Aorta (tissue), 5 donors: ENCODE data around the gene PSMG1. TPM values are rescaled to one million over a fixed set of nuclear protein-coding genes. Genes with fewer than 3 reads are reported as not detected.
"Not testable (repeated sequence)": the region's sequence is repeated elsewhere in the genome, so short reads cannot be mapped to it uniquely, and the experiment has no call there.

Experiments
- ATAC-seq: fragments of 200-7000 bp; cut with Tn5 transposase; one replicate; pipeline ENCODE4 v1.9.1; 2022; ENCODE audit warnings: moderate library complexity; ENCODE audit not compliant: low FRiP score
- DNase-seq, 2 donors: peaks; one replicate each; pipeline ENCODE4 v3.0.0-alpha.2; 2020
- H3K27ac ChIP-seq, 2 donors: one replicate each; pipeline ENCODE4 v1.5.1; 2013; ENCODE audit warnings: low read length in 2 of 2, mild to moderate bottlenecking in 2 of 2, moderate library complexity in 2 of 2, control low read depth in 1 of 2, inconsistent platforms in 1 of 2, low read depth in 1 of 2
- H3K27me3 ChIP-seq, 2 donors: one replicate each; pipeline ENCODE4 v1.6.1; 2013; ENCODE audit warnings: control low read depth in 1 of 2, low read length in 1 of 2, mild to moderate bottlenecking in 1 of 2, moderate library complexity in 1 of 2; ENCODE audit not compliant: insufficient read depth in 2 of 2, control insufficient read depth in 1 of 2
- H3K36me3 ChIP-seq, 2 donors: one replicate each; pipeline ENCODE4 v1.6.1; 2013; ENCODE audit warnings: control low read depth in 1 of 2, low read length in 1 of 2, mild to moderate bottlenecking in 1 of 2; ENCODE audit not compliant: insufficient read depth in 2 of 2, control insufficient read depth in 1 of 2
- H3K4me1 ChIP-seq, 2 donors: one replicate each; pipeline ENCODE4 v1.6.1; 2013; ENCODE audit warnings: low read length in 2 of 2, control low read depth in 1 of 2, mild to moderate bottlenecking in 1 of 2, moderate library complexity in 1 of 2; ENCODE audit not compliant: insufficient read depth in 2 of 2, control insufficient read depth in 1 of 2
- H3K4me3 ChIP-seq, 2 donors: one replicate each; pipeline ENCODE4 v1.5.1; 2013; ENCODE audit warnings: low read length in 2 of 2, control low read depth in 1 of 2, mild to moderate bottlenecking in 1 of 2
- H3K9me3 ChIP-seq: one replicate; pipeline ENCODE4 v1.6.1; 2013; ENCODE audit warnings: mild to moderate bottlenecking, low read length; ENCODE audit not compliant: control insufficient read depth
- WGBS, 2 donors: extraction: QIAGEN DNeasy Blood & Tissue Kit; methylation state at CpG; one replicate each; pipeline ENCODE4 v1.1.7; 2013; 5-methylcytosine and 5-hydroxymethylcytosine counted together
- intact Hi-C, 2 donors: fragments of 100-400 bp; cut with DNase I; formaldehyde crosslinking; loops; one replicate each; pipeline versions ENCODE4 v1.14.2 to v1.15.0; 2022
- polyA plus RNA-seq, 2 donors: library from polyadenylated mRNA; stranded (reverse); fragments of 200-250 nt; gene quantifications; one replicate each; pipeline ENCODE4 v1.2.3, GENCODE V29; 2013
- total RNA-seq, 2 donors: library from RNA; stranded (reverse); fragmentation: NEBNext Ultra II Directional; extraction: Animal tissue kit (Norgen Biotek cat#: 25700); gene quantifications; one replicate each; pipeline ENCODE4 v1.2.1, GENCODE V29; 2021
- donor health status: healthy with polysubstance abuse.
- donor health status: Bipolar disorder and iron deficiency.
- donor health status: DM: no; HTN: no; CAD: no.
- donor health status: DM: no; HTN: no; CAD: no.
- donor health status: DM: yes; HTN: yes; CAD: no.

PSMG1 gene
- total and polyA plus RNA-seq, 4 donors: 23.0 to 65.6 (median 32.2) TPM

- intact Hi-C loops: no loop called here
These were observed 39.1 kb downstream of the PSMG1 start for GRCh38 chr21:39144191-39144590.

GRCh38 chr21:39142972-39143371 is 40.3 kb downstream of the PSMG1 start:
- no peaks in the 10 kb centered on the region for H3K27me3 ChIP-seq
- no peaks in the 10 kb centered on the region for H3K9me3 ChIP-seq
- no peaks in the 10 kb centered on the region for H3K4me1 ChIP-seq
- intact Hi-C loops: no loop called here
- WGBS, 2 donors: 90 to 97% methylated on average over 3 of the region's 3 CpGs
- no peak overlapping the region for H3K4me3 ChIP-seq
- H3K36me3 ChIP-seq: no peaks in the 10 kb centered on the region
- no peak overlapping the region for H3K27ac ChIP-seq
- no peak for DNase-seq
- no peak for ATAC-seq

More at GRCh38 chr21:39144191-39144590, 39.1 kb downstream of the PSMG1 start:
- Histone ChIP-seq H3K4me3 (no peak overlapping the region), H3K27ac (no peak overlapping the region), H3K27me3 (no peaks in the 10 kb centered on the region), H3K9me3 (no peaks in the 10 kb centered on the region), H3K36me3 (no peaks in the 10 kb centered on the region), H3K4me1 (no peaks in the 10 kb centered on the region)
- WGBS, 2 donors: 91% methylated on average over 3 of the region's 3 CpGs
- DNase-seq (no peak), ATAC-seq (no peak)

DNA sequence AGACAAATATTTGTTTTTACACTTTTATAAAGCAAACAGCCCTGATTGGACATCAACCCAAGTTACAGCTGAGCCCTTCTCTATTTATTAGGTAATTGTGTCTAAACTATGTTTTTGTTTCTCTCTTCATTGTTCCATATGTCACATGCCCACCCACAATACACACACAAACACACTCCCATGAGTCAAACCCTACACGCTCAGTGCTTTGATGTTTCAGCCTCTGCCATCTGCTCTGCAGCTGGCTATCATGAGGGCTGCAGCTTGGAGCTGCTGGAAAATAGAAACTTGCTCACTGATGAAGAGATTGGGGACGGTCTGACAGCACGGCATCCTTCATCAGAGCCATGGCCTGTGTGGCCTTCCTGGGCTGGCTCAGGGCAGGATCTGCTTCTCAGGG is 41.7 kb downstream of the PSMG1 start:
- Histone ChIP-seq H3K9me3 (no peaks in the 10 kb centered on the region), H3K27me3 (no peaks in the 10 kb centered on the region), H3K4me1 (no peaks in the 10 kb centered on the region), H3K36me3 (no peaks in the 10 kb centered on the region), H3K4me3 (no peak overlapping the region), H3K27ac (no peak overlapping the region)
- DNase-seq: no peak
- no peak for ATAC-seq
- WGBS, 2 donors: 91 to 92% methylated on average over 3 of the region's 3 CpGs
- intact Hi-C loops: no loop called here

DNA sequence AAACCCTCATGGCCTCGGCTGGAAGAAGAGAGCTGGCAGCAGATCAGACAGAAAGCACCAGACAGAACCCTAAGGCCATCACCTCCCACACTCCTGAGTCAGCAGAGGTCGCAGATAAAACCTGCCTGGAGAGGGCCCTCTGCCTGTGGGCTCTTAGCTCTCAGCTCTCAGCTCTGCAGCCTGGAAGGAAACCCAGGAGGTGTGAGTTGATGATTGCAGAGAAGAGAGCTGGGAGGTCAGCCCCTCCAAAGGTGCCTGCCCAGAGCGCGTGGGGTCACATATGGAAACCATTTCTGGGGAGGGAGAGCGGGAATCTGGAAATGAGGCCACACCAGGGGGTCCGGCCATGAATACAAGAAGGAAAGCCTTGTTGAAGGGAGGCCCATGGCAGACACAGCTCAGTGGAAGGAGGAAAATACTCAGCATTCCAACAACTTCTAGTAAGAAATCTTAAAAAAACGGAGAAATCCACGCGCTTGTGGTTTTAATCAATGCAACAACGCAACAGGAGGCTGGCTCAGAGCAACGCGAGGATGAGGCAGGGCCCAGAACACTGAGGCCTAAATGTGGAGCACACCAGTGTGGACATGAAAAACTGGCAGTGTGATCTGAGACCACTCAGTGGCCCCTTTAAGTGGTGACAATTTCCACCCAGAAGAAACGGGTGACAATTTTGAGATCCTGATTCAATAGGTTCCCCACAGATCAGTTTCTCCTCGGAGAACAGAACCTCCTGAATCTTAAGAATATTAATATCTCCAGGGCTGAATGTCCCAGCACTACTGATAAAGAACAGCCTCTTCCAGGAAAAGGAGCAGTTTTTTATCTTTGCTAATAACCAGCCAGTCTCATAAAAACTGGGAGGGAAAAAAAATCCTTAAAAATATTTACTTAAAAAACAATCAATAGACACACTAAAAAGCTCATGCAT is 45.7 kb downstream of the PSMG1 start:
- Histone ChIP-seq H3K27ac (no peak overlapping the region), H3K9me3 (no peaks in the 10 kb centered on the region), H3K27me3 (no peaks in the 10 kb centered on the region), H3K4me3 (no peak overlapping the region), H3K4me1 (no peaks in the 10 kb centered on the region), H3K36me3 (no peaks in the 10 kb centered on the region)
- DNase-seq: no peak
- ATAC-seq: peak; percentile 41
- intact Hi-C loops: loop anchor here (5.0 to 10.0 kb wide), 2 partner anchors 405 to 633 kb away; no protein-coding TSS in a partner anchor
- 77 to 79% methylated on average over 14 of the region's 14 CpGs for WGBS, 2 donors

DNA sequence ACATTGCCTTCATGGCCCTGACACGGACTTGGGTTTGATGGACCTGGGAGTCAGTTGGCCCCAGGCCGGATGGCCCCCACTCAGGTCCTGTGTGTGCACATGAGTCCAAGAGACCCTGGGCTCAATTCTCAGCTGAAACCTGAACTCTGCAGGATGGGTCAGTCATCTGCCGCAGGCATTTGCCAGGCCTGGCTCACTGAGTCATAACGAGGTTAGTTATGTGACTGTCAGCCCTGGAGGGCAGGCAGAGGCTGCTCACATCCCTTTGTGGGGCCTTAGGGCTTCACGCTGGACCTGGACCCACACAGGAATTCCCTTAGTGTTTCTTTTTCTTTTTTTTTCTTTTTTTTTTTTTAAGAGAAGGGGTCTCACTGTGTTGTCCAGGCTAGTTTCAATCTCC is 46.5 kb downstream of the PSMG1 start:
- 91 to 93% methylated on average over 5 of the region's 5 CpGs for WGBS, 2 donors
- no peak for DNase-seq
- Histone ChIP-seq H3K27me3 (no peaks in the 10 kb centered on the region), H3K4me1 (no peaks in the 10 kb centered on the region), H3K9me3 (no peaks in the 10 kb centered on the region), H3K36me3 (no peaks in the 10 kb centered on the region), H3K27ac (no peak overlapping the region), H3K4me3 (no peak overlapping the region)
- intact Hi-C loops: loop anchor here (5.0 to 10.0 kb wide), 2 partner anchors 404 to 632 kb away; no protein-coding TSS in a partner anchor
- ATAC-seq: no peak

GRCh38 chr21:39136138-39136537 is 47.1 kb downstream of the PSMG1 start:
- not testable (repeated sequence) for H3K9me3 ChIP-seq, H3K27ac ChIP-seq, H3K4me1 ChIP-seq, DNase-seq, H3K27me3 ChIP-seq, H3K4me3 ChIP-seq, ATAC-seq, H3K36me3 ChIP-seq
- intact Hi-C loops: loop anchor here (5.0 to 10.0 kb wide), 2 partner anchors 404 to 631 kb away; no protein-coding TSS in a partner anchor
- 52 to 56% methylated on average over 6 to 8 of the region's 8 CpGs for WGBS, 2 donors

DNA sequence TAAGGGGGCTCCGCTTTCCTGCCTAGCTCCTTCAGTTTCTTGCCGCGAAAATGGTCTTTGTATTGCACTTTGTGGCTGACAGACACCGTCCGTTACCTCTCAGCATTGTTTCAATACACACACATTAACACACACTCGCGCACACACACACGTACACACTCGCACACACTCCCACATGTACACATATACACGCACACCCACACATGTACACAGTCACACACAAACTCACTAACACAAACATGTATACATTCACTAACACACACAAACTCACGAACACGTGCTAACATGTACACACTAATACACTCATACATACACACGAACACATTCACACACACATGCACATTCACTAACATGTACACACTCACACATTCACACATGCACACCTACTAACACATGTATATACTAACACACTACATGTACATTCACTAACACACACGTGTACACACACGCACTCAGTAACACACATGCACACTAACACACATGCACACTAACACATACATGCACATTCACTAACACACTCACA is 48.9 kb downstream of the PSMG1 start:
- no peak overlapping the region for H3K4me3 ChIP-seq
- H3K27me3 ChIP-seq: no peaks in the 10 kb centered on the region
- H3K9me3 ChIP-seq: peaks cover 2% of the 10 kb centered on the region
- intact Hi-C loops: loop anchor here (10.0 kb wide), 1 partner anchor 630 kb away; no protein-coding TSS in a partner anchor
- ATAC-seq (no peak), DNase-seq (no peak)
- no peaks in the 10 kb centered on the region for H3K4me1 ChIP-seq
- no peaks in the 10 kb centered on the region for H3K36me3 ChIP-seq
- no peak overlapping the region for H3K27ac ChIP-seq
- 88 to 89% methylated on average over 15 of the region's 15 CpGs for WGBS, 2 donors

- Histone ChIP-seq H3K27me3 (no peaks in the 10 kb centered on the region), H3K36me3 (no peaks in the 10 kb centered on the region), H3K27ac (no peak overlapping the region), H3K4me1 (no peaks in the 10 kb centered on the region), H3K4me3 (no peak overlapping the region), H3K9me3 (peaks cover 2% of the 10 kb centered on the region)
- 71 to 76% methylated on average over 3 of the region's 3 CpGs for WGBS, 2 donors
- ATAC-seq: no peak
- intact Hi-C loops: loop anchor here (10.0 kb wide), 1 partner anchor 627 kb away; no protein-coding TSS in a partner anchor
- DNase-seq: no peak
These were observed 51.0 kb downstream of the PSMG1 start for GRCh38 chr21:39132248-39132647.
